ENCODE measurements around the gene PIK3R2.
A peak's percentile ranks its signal among the peaks of the same experiment; 100 is the strongest.

The PIK3R2 gene

GRCh38 chr19:18113827-18114226 lies 39.1 kb upstream of the PIK3R2 start:
- H3K27ac ChIP-seq = no peak overlapping the region
- H3K27me3 ChIP-seq (ENCODE audit: control insufficient read depth, insufficient read depth, low read length) = no peaks in the 10 kb centered on the region
- no peak overlapping the region for H3K4me2 ChIP-seq (ENCODE audit: low read length)
- peaks cover 13% of the 10 kb centered on the region for H3K4me1 ChIP-seq
- no peaks in the 10 kb centered on the region for H3K9me3 ChIP-seq (ENCODE audit: control insufficient read depth, low read length)
- no peaks in the 10 kb centered on the region for H3K36me3 ChIP-seq (ENCODE audit: control insufficient read depth, insufficient read depth, low read length)
- H3K79me2 ChIP-seq = no peaks in the 10 kb centered on the region
- no peak overlapping the region for H2AFZ ChIP-seq
- H3K9ac ChIP-seq = no peak overlapping the region
- H3K4me3 ChIP-seq (ENCODE audit: low read depth, low read length) = no peak overlapping the region
- TF ChIP-seq, protein P1, sequence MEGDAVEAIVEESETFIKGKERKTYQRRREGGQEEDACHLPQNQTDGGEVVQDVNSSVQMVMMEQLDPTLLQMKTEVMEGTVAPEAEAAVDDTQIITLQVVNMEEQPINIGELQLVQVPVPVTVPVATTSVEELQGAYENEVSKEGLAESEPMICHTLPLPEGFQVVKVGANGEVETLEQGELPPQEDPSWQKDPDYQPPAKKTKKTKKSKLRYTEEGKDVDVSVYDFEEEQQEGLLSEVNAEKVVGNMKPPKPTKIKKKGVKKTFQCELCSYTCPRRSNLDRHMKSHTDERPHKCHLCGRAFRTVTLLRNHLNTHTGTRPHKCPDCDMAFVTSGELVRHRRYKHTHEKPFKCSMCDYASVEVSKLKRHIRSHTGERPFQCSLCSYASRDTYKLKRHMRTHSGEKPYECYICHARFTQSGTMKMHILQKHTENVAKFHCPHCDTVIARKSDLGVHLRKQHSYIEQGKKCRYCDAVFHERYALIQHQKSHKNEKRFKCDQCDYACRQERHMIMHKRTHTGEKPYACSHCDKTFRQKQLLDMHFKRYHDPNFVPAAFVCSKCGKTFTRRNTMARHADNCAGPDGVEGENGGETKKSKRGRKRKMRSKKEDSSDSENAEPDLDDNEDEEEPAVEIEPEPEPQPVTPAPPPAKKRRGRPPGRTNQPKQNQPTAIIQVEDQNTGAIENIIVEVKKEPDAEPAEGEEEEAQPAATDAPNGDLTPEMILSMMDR (IDR thresholded peaks at IDR 0.05) = no peak

- H3K36me3 ChIP-seq (ENCODE audit: control insufficient read depth, insufficient read depth, low read length) = no peaks in the 10 kb centered on the region
- no peaks in the 10 kb centered on the region for H3K9me3 ChIP-seq (ENCODE audit: control insufficient read depth, low read length)
- H3K9ac ChIP-seq = no peak overlapping the region
- TF ChIP-seq, protein P1 (IDR thresholded peaks at IDR 0.05) = no peak
- no peak overlapping the region for H3K4me2 ChIP-seq (ENCODE audit: low read length)
- no peak overlapping the region for H3K27ac ChIP-seq
- peaks cover 13% of the 10 kb centered on the region for H3K4me1 ChIP-seq
- no peaks in the 10 kb centered on the region for H3K27me3 ChIP-seq (ENCODE audit: control insufficient read depth, insufficient read depth, low read length)
- H3K4me3 ChIP-seq (ENCODE audit: low read depth, low read length) = no peak overlapping the region
- H2AFZ ChIP-seq = no peak overlapping the region
- no peaks in the 10 kb centered on the region for H3K79me2 ChIP-seq
Measured at GRCh38 chr19:18114483-18114882, 38.5 kb upstream of the PIK3R2 start.

GRCh38 chr19:18117364-18117691 lies 35.6 kb upstream of the PIK3R2 start:
- TF ChIP-seq, protein P1 (IDR thresholded peaks at IDR 0.05) = no peak
- no peak overlapping the region for H3K27ac ChIP-seq
- peak overlapping the region; percentile 41 for H3K4me3 ChIP-seq (ENCODE audit: low read depth, low read length)
- H3K9me3 ChIP-seq (ENCODE audit: control insufficient read depth, low read length) = no peaks in the 10 kb centered on the region
- H2AFZ ChIP-seq = peak overlapping the region; percentile 72
- H3K36me3 ChIP-seq (ENCODE audit: control insufficient read depth, insufficient read depth, low read length) = no peaks in the 10 kb centered on the region
- no peaks in the 10 kb centered on the region for H3K79me2 ChIP-seq
- H3K27me3 ChIP-seq (ENCODE audit: control insufficient read depth, insufficient read depth, low read length) = no peaks in the 10 kb centered on the region
- peak overlapping the region; percentile 56 for H3K4me2 ChIP-seq (ENCODE audit: low read length)
- H3K9ac ChIP-seq = no peak overlapping the region
- peaks cover 4% of the 10 kb centered on the region for H3K4me1 ChIP-seq

GRCh38 chr19:18117692-18118378 lies 35.1 kb upstream of the PIK3R2 start:
- no peaks in the 10 kb centered on the region for H3K27me3 ChIP-seq (ENCODE audit: control insufficient read depth, insufficient read depth, low read length)

More at GRCh38 chr19:18117692-18118378, 35.1 kb upstream of the PIK3R2 start:
- Histone ChIP-seq H3K4me2 (ENCODE audit: low read length) (peak overlapping the region; percentile 67), H3K79me2 (no peaks in the 10 kb centered on the region), H3K4me3 (ENCODE audit: low read depth, low read length) (peak overlapping the region; percentile 53), H3K4me1 (peaks cover 4% of the 10 kb centered on the region), H3K9ac (no peak overlapping the region), H3K27ac (peak overlapping the region; percentile 34), H2AFZ (peak overlapping the region; percentile 83), H3K9me3 (ENCODE audit: control insufficient read depth, low read length) (no peaks in the 10 kb centered on the region), H3K36me3 (ENCODE audit: control insufficient read depth, insufficient read depth, low read length) (no peaks in the 10 kb centered on the region)
- TF ChIP-seq, protein P1 (IDR thresholded peaks at IDR 0.05) = no peak

Data from parathyroid adenoma (tissue), 2 donors.